Raji (cell line): ENCODE measurements around the gene FFAR4.

Source experiments
- POLR2A ChIP-seq: IDR thresholded peaks from 2 replicates; pipeline ENCODE4 v1.6.1; 2011; ENCODE audit warnings: low read depth, low read length, control low read depth; ENCODE audit not compliant: insufficient read depth

FFAR4 gene

DNA sequence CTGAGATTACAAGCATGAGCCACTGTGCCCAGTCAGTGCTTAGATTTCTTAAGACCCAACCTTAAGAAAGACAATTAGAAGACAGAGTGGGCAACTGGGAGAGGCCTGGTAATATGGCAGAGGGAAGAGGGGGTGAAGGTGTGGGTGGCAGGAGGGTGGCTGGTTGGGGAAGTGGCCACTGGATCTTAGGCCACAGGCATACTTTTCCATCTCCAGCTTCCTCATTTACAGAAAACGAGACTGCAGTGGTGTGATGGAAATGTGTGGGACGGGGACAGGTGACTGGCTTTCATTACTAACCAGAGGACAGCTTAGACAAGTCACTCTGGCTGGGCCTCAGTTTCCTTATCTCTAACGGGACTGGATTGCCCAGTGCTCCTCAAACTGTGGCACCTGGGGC, 1.0 kb upstream of the FFAR4 start:
- no peak for TF ChIP-seq POLR2A

DNA sequence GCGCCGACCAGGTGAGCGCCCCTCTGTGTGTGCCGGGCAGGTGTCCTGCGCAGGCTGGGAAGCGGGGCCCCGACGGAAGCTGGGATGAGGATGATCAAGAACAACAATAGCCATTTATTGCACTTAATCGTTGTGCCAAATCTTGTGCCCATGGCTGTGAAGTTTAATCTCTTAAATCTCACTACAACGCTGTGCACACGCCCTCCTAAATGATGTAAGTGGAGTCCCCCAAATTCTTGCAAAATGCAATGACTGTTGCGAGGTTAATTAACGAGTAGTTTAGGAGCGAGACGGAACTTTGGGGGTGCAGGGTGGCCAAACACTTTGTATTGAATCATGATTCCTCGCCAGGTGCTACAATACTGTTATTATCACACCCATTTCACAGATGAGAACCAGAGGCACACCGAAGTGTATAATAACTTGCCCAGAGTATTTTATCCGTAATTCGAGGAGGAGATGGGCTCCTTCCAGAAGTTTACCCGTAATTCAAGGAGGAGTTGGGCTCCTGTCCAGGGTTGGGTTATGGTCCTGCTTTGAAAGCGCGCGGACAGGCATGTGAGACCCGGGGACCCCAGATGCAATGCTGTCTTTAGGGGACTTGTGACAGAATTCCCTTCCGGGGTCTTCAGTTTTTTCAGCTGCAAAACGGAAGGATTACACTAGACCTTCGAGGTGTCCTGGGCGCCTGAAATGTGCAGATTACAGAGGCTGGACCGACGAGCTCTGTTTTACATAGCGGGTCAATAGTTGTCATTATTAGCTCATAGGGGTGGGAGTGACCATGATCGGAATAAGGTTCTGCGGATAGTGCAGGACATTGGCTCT, 1.0 kb downstream of the FFAR4 start:
- no peak for TF ChIP-seq POLR2A

DNA sequence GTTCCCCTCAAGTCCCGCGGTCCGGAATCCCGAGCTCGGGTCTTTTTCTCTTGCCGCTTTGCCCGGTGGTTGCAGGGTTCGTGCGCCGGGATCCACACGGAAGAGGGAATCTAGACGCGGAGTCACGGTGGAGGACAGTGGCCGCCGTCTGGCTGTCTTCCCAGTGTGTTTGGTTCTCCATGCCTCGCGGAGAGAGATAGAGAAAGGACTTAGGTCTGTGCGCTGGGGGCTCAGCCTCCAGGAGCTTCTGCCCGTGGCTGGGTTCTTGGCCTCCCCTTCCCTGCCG, 1.6 kb downstream of the FFAR4 start:
- TF ChIP-seq POLR2A, result no peak

DNA sequence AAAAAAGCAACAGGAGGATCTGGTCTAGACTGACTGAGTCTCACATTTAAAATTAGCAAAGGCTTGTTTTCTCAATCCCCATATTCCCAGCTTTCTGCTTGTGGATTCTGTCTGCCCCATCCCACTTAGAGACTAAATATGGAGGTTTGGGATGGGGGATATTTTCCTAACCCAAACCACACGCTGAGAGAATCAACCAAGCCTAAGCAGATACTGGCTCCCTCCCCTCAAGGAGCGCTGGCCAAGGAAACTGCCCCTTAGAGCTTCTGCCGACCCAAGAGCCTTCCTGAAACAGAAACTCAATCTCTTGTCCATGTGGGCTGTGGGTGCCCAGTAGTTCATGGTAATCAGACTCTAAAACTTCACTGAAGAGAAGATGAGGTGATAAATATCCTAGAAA, 3.9 kb downstream of the FFAR4 start:
- no peak for TF ChIP-seq POLR2A

DNA sequence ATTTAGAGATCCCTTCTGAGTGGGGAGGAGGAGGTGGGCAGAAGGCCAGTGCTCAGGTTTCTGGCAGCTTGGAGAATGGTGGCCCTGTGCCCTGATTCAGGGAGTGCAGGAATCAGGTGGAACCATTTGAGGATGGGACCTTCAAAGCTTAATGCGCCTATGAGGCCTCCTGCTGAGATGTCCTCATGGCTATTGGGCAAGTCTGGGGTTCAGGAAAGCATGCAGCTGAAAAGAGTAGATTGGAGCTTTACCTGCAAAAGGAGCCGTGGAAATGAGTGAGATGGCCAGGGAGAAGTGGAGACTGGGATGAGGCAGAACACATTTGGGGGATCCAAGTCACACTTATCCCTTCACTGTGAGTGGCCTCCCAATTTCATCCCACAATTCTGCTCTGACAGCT, 6.1 kb downstream of the FFAR4 start:
- no peak for TF ChIP-seq POLR2A

DNA sequence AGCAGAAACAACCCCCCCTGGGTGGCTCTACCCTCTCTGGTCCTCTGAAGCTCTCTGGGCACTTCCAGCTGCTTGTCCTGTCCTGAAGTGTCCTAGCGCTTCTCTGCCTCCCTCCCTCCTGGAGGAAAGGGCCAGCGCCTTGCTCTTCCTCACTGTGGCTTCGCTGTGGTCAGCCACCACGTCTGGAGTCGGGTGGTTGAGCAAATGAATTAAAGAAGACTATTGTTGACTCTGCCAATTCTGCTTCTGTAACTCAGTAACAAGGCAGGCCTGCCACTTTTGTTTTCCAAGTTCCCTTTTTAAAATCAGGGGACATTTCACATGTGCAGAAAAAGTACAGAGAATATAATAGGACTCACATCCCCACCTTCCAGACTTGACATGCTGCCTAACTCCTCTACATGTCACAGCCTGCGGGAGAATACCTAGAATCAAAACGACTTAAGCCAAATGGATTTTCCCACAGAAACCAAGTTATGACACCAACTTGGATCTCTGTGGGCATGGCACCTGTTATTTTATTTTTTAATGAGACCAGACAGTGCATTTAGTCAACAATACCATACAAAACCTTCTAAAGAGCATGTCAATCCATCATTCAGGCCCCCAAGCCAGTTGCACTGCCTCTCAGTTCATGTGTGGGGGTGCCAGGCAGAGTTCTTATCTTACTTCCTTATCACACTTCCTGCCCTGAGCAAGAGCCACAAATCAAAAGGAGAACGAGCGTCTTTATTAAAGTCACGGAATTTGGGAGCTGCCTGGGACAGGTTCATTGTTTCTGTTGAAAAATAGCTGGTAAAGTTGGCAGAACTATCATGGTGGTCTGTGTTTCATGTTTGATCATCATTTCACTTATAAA, 6.8 kb downstream of the FFAR4 start:
- TF ChIP-seq POLR2A, result no peak

DNA sequence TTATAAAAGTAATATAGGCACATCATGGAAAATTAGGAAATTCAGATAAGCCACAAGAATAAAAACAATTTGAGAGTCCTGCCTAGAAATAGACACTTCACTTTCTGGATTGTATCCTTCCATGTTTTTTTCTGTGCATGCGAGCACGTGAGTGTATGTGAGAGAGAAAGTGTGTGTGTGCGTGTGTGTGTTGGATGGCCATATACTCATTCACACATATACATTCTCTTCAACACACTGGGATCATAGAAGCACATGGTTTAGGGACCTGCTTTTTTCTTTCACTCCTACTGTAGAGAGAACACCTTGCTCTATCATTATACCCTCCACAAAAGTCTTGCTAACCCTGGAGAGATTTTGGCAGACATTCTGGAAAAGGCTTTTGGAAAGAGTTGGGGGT, 7.5 kb downstream of the FFAR4 start:
- TF ChIP-seq POLR2A, result no peak

DNA sequence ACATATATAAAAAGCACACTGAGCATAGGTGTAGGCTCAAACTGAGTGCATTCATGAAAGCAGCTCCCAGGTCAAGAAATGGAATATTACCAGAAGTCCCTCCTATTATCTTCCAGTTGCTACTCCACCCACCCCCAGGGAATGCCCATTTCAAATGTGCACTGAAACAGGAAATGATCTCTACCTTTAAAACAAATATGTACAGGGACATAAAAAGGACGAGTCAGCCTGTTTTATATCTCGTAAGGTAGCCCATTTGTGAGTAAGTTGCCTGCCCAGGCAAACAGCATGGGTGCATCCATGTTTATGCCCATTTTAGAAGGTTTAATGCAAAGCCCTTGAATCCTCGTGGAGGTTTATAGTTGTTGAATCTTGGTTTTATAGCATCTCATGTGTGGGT, 10.4 kb downstream of the FFAR4 start:
- TF ChIP-seq POLR2A, result no peak

DNA sequence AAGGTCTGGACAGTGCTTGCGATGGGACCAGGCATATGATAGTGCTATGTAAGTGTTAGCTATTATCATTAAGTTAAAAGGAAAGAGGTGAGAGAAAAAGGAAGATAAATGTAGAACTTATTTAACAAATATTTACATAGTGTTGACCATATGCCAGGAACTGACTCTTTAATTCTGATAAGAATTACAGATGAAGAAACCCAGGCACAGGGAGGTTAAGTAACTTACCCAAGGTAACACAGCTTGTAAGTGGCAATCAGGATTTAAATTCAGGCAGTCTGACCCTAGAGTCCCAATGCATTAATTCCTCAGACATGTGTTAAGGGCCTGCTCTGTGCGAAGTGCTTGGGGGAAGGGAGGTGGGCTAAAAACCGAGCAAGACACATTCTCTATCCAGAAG, 11.1 kb downstream of the FFAR4 start:
- TF ChIP-seq POLR2A, result no peak

DNA sequence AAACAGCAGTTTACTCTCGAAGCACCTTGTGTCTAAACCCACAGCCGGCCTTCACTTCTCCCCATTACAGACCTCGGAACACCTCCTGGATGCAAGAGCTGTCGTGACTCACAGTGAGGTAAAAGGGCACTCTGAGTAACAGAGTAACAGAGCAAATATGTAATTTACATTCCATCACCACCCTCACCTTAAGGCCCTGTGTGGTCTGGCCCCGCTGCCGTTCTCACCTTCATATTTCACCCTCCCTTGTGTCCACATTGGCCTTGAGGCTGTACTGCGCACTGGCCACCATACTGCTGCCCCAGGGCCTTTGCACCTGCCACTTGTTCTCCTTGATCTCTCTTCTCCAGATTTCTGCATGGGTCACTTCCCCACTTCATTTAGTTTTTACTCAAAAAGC, 12.6 kb downstream of the FFAR4 start:
- TF ChIP-seq POLR2A, result no peak

DNA sequence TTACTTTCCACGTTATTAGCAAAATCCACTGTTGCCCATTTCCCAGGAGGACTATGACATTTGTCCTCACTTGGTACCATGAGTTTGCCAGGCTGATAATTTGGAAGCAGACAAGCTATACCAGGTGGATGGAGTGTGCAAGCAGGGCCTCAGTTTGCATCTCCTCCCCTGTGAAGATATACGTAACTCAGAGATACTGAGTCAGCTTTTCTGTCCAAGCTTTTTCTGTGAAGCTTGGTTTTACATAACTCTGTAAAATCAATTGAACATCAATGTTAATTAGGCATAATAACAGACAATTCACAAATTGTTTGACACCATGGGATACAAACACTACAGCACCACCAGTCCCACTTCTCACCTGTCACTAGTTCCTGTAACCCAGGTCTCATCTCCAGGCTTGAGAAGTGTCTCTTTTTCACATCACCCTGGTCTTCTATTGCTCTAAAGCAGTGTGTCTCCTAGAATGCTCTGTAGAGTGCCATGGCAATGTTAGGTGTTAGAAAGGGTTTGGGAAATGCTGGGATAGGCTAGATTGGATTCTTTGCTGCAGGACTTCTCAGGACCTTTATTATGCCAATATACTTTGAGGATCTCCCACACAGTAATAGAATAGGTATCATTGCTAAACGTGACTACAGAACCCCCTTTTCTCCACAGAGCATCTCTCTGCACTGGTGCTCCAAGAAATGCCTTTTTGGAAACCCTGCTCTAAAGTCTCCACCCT, 13.7 kb downstream of the FFAR4 start:
- TF ChIP-seq POLR2A, result no peak

DNA sequence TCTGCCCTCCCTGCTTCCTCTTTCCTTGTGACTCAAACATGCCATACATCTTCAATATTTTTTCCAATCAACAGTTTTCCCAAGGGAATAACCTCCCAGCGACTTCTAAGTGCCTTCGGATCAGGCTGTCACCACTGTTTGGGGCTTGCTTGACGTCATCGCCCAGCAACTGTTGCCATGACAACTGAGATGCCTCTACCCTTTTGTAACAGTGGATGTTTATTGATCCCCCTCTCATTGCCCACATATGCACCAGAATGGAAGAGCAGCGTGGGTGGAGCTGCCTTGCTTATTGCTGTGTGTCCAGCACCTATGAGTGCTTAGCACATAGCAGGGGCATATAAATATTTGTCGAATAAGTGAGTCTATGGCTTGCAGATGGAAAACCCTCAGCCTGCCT, 14.4 kb downstream of the FFAR4 start:
- TF ChIP-seq POLR2A, result no peak

DNA sequence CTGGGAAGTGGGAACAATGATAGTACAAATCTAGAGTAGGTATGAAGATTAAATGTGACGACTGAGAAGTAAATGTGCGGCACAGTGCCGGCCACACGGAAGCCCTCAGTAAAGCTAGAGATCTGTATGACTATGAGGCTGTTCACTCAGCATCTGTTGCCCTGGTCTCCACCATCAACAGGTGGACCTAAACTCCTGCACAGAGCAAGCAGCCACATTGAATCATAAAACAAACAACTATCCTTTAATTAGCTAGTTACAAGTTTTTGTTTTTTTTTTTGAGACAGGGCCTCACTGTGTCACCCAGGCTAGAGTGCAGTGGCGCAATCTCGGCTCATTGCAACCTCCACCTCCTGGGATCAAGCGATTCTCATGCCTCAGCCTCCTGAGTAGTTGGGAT, 18.0 kb downstream of the FFAR4 start:
- no peak for TF ChIP-seq POLR2A

DNA sequence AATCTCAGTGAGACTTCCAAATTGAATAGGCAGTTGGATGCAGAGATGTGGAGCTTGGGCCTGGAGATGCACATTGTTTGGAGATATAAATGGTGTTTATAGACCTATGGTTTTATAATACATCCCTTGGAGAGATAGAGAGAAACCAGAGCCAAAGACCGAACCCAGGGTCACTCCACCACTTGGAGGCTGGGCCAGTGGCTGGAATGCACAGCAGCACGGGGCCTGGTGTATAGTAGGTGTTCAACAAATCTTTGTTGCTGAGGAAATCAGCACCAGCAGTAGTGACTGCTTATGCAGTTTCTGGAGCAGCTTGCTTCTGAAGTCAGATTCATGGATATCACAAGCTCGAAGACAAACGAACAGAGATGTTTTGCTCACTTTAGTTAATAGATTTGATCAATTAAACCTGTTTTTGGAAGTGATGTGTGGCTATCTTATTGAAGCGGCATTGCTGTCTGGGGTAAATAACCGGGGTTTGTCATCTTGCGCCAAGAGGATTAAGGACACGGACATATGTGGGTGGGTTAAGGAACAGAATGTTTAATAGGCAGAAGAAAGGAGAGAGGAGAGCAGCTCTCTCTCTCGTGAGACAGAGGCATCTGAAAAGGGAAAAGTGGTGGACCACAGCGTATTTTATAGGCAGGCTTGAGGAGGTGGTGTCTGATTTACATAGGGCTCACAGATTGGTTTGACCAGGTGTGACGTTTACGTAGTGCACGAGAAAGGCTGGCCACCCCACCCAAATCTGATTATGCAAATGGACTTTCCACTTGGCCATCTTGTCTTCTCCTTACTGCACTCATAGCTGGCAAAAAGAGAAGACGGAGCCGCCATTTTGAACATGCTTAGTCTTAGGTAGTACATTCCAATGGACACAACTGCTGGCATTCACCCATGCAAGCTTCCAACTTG, 23.4 kb downstream of the FFAR4 start:
- no peak for TF ChIP-seq POLR2A

DNA sequence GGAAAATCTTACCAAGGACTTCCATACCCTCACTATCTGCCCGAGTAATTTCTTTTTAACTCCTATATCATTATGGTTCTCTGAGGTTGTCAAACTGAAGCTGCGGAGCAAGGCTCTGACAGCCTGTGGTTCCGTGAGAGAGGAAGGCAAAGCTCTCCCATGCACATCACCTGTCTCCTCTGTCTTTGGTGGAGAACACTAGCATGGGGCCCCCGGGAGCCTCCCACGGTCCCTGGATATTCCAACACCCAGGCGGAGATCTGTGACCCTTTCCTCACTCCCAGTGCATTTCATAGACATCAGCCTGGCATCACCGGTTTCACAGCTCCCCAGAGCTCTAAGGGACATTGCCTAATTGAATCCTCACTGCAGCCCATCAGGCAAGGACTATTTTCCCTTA, 24.2 kb downstream of the FFAR4 start:
- no peak for TF ChIP-seq POLR2A
